ENCODE measurements around the gene SPOCD1.

DNA sequence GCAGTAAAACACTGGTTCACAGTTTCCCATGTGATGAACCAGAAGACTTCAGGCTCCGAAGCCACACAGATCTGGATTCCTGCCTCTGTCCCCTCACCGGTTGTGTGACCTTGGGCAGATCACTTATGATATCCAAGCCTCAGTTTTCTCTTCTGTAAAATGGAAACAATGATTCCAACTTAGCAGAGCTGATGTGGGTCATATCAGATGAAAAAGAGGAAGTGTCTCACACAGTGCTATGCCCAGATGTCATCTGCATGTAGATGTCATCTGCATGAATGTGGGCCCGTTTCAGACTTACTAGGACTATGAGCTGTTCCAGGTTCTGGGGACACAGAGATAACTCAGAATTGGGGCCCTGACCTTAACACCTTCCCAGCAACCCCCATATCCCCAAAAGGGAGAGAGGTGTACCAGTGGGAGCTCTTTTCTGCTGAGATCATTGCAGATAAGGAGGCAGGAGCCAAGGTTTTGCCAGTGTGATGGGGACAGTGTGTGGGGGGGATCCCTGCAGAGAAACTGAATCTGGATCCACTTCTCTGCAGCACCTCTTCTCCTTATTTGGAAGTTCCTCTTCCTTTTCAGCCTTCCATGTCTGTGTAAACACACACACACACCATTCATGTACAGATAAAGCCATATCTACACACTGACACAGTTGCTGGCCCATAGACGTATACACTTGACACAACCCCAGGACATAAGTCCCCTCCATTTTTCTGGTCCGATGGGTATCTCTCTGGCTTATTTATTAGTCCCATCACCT lies 46.7 kb downstream of the SPOCD1 start:
- TF ChIP-seq, protein P1, sequence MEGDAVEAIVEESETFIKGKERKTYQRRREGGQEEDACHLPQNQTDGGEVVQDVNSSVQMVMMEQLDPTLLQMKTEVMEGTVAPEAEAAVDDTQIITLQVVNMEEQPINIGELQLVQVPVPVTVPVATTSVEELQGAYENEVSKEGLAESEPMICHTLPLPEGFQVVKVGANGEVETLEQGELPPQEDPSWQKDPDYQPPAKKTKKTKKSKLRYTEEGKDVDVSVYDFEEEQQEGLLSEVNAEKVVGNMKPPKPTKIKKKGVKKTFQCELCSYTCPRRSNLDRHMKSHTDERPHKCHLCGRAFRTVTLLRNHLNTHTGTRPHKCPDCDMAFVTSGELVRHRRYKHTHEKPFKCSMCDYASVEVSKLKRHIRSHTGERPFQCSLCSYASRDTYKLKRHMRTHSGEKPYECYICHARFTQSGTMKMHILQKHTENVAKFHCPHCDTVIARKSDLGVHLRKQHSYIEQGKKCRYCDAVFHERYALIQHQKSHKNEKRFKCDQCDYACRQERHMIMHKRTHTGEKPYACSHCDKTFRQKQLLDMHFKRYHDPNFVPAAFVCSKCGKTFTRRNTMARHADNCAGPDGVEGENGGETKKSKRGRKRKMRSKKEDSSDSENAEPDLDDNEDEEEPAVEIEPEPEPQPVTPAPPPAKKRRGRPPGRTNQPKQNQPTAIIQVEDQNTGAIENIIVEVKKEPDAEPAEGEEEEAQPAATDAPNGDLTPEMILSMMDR (IDR thresholded peaks at IDR 0.05): no peak
- no peak for TF ChIP-seq EP300 (IDR thresholded peaks at IDR 0.05)
- no peak for TF ChIP-seq POLR2A (IDR thresholded peaks at IDR 0.05)

Data from ovary (tissue), 3 donors.